OCI-LY1 (cell line): ENCODE results near the gene CUX1.

Source experiments
- H2AFZ ChIP-seq: fragments of 200-600 bp; sonication (generic), shearing (Covaris generic); 2 replicates; pipeline ENCODE4 v1.6.0; 2014; ENCODE audit warnings: antibody characterized with exemption, mild to moderate bottlenecking, low read length
- H3F3A ChIP-seq: fragments of 200-600 bp; sonication (generic), shearing (Covaris generic); 2 replicates; pipeline ENCODE4 v1.6.0; 2014; ENCODE audit warnings: mild to moderate bottlenecking, antibody characterized with exemption, low read length, moderate library complexity; ENCODE audit not compliant: insufficient read depth
- H3K27ac ChIP-seq: fragments of 200-600 bp; sonication (generic); 2 replicates; pipeline ENCODE4 v1.5.1; 2014; ENCODE audit warnings: low read length, mixed run types, mild to moderate bottlenecking, low read depth; ENCODE audit not compliant: poor library complexity, severe bottlenecking
- H3K27me3 ChIP-seq: fragments of 200-600 bp; sonication (generic); 2 replicates; pipeline ENCODE4 v1.6.0; 2014; ENCODE audit warnings: antibody characterized with exemption, mild to moderate bottlenecking, low read length, moderate library complexity; ENCODE audit not compliant: insufficient read depth
- H3K36me3 ChIP-seq: fragments of 200-600 bp; sonication (generic); 2 replicates; pipeline ENCODE4 v1.6.1; 2014; ENCODE audit warnings: mild to moderate bottlenecking, antibody characterized with exemption, low read length, moderate library complexity, mixed read lengths; ENCODE audit not compliant: insufficient read depth
- H3K4me1 ChIP-seq: fragments of 200-600 bp; sonication (generic); 2 replicates; pipeline ENCODE4 v1.5.1; 2014; ENCODE audit warnings: mild to moderate bottlenecking, low read length, moderate library complexity; ENCODE audit not compliant: insufficient read depth, severe bottlenecking
- H3K4me2 ChIP-seq: fragments of 200-600 bp; sonication (generic), shearing (Covaris generic); 2 replicates; pipeline ENCODE4 v1.6.1; 2014; ENCODE audit warnings: low read length
- H3K4me3 ChIP-seq: fragments of 200-600 bp; sonication (generic); 2 replicates; pipeline ENCODE4 v1.5.1; 2014; ENCODE audit warnings: low read length, low read depth, mild to moderate bottlenecking, mixed read lengths; ENCODE audit not compliant: poor library complexity, severe bottlenecking
- H3K79me2 ChIP-seq: fragments of 200-600 bp; shearing (Covaris generic); 2 replicates; pipeline ENCODE4 v1.6.1; 2016; ENCODE audit warnings: mixed run types, low read length, mixed read lengths; ENCODE audit not compliant: insufficient read depth
- H3K9ac ChIP-seq: fragments of 200-600 bp; sonication (generic), shearing (Covaris generic); 2 replicates; pipeline ENCODE4 v1.6.1; 2014; ENCODE audit warnings: mild to moderate bottlenecking, low read length, mixed read lengths
- H3K9me2 ChIP-seq: fragments of 200-600 bp; sonication (generic), shearing (Covaris generic); 2 replicates; pipeline ENCODE4 v1.6.1; 2014; ENCODE audit warnings: low read depth, mild to moderate bottlenecking, low read length, mixed read lengths
- H3K9me3 ChIP-seq: fragments of 200-600 bp; shearing (Covaris generic); 2 replicates; pipeline ENCODE4 v1.6.1; 2014; ENCODE audit warnings: low read length, mixed read lengths
- H4K20me1 ChIP-seq: fragments of 200-600 bp; sonication (generic), shearing (Covaris generic); 2 replicates; pipeline ENCODE4 v1.6.0; 2016; ENCODE audit warnings: mild to moderate bottlenecking, low read length; ENCODE audit not compliant: insufficient read depth
- CTCF ChIP-seq: fragments of 200-600 bp; sonication (generic), shearing (Covaris generic); IDR thresholded peaks from 2 replicates; pipeline ENCODE4 v1.5.1; 2017; ENCODE audit warnings: mild to moderate bottlenecking, antibody characterized with exemption, low read length, moderate library complexity, mixed read lengths
- EZH2 ChIP-seq: fragments of 200-600 bp; sonication (generic), shearing (Covaris generic); IDR thresholded peaks from 2 replicates; pipeline ENCODE4 v1.8.0; 2017; ENCODE audit warnings: borderline replicate concordance, mixed run types, mild to moderate bottlenecking, antibody characterized with exemption, low read length, moderate library complexity, mixed read lengths

The CUX1 gene

GRCh38 chr7:101941481-101942383 is 124.3 kb downstream of the CUX1 start:
- Histone ChIP-seq H3K9me2 (no peaks in the 10 kb centered on the region), H3K27ac (peak overlapping the region; percentile 85), H2AFZ (no peak overlapping the region), H3K9me3 (no peaks in the 10 kb centered on the region), H3K9ac (peak overlapping the region; percentile 34; the same call in 1 of the 2 replicates), H3K4me1 (peaks cover 82% of the 10 kb centered on the region), H3K27me3 (no peaks in the 10 kb centered on the region), H3K4me3 (no peak overlapping the region), H4K20me1 (no peaks in the 10 kb centered on the region; the same call in 1 of the 2 replicates), H3K4me2 (peak overlapping the region; percentile 64; the same call in 1 of the 2 replicates), H3F3A (peaks cover 23% of the 10 kb centered on the region; the same call in 1 of the 2 replicates), H3K36me3 (peaks cover 18% of the 10 kb centered on the region), H3K79me2 (peaks cover 60% of the 10 kb centered on the region)
- TF ChIP-seq EZH2: no peak

GRCh38 chr7:101942603-101943210 is 125.3 kb downstream of the CUX1 start:
- Histone ChIP-seq H3K4me3 (no peak overlapping the region), H3K27me3 (no peaks in the 10 kb centered on the region)

GRCh38 chr7:101943306-101943705 is 125.9 kb downstream of the CUX1 start:
- Histone ChIP-seq H3K4me1 (peaks cover 93% of the 10 kb centered on the region), H3K36me3 (peaks cover 8% of the 10 kb centered on the region), H4K20me1 (no peaks in the 10 kb centered on the region; the same call in 1 of the 2 replicates), H3K27me3 (no peaks in the 10 kb centered on the region), H3K9me2 (no peaks in the 10 kb centered on the region), H2AFZ (no peak overlapping the region), H3K4me3 (no peak overlapping the region), H3F3A (peaks cover 20% of the 10 kb centered on the region; the same call in 1 of the 2 replicates), H3K79me2 (peaks cover 71% of the 10 kb centered on the region), H3K9ac (no peak overlapping the region), H3K9me3 (no peaks in the 10 kb centered on the region), H3K27ac (peak overlapping the region; percentile 84), H3K4me2 (peak overlapping the region; percentile 49)
- TF ChIP-seq CTCF: no peak

More at GRCh38 chr7:101942603-101943210, 125.3 kb downstream of the CUX1 start:
- no peak overlapping the region for H3K9ac ChIP-seq
- peak overlapping the region; percentile 7; the same call in 1 of the 2 replicates for H3K4me2 ChIP-seq
- no peaks in the 10 kb centered on the region for H3K9me2 ChIP-seq
- no peak overlapping the region for H2AFZ ChIP-seq
- no peaks in the 10 kb centered on the region for H3K9me3 ChIP-seq
- no peaks in the 10 kb centered on the region; the same call in 1 of the 2 replicates for H4K20me1 ChIP-seq
- H3K79me2 ChIP-seq: peaks cover 67% of the 10 kb centered on the region
- peaks cover 11% of the 10 kb centered on the region for H3K36me3 ChIP-seq
- peaks cover 87% of the 10 kb centered on the region for H3K4me1 ChIP-seq
- H3K27ac ChIP-seq: peak overlapping the region; percentile 85
- no peak for TF ChIP-seq CTCF
- no peak for TF ChIP-seq EZH2
- peaks cover 20% of the 10 kb centered on the region; the same call in 1 of the 2 replicates for H3F3A ChIP-seq
